ENCODE results near the gene MFAP4.

- TF ChIP-seq POLR2A (IDR thresholded peaks at IDR 0.05) (no peak), CTCF (IDR thresholded peaks at IDR 0.05) (no peak), POLR2AphosphoS5 (IDR thresholded peaks at IDR 0.05; ENCODE audit: insufficient read depth in 1 of 2, low read depth in 1 of 2) (no peak)
These were observed 29.1 kb upstream of the MFAP4 start for GRCh38 chr17:19415806-19416775.

Data from vagina (tissue), 2 donors.